Activated T-helper 1 cell treated with Interleukin-2 at 50 U/mL for 16 hours (primary cell): ENCODE data around the gene TMEM184B.
"Not testable (repeated sequence)": the region's sequence is repeated elsewhere in the genome, so short reads cannot be mapped to it uniquely, and the experiment has no call there.

Experiments used
- DNase-seq: peaks from one replicate; pipeline ENCODE4 v3.0.0-alpha.2; 2020; ENCODE audit warnings: low read depth

TMEM184B gene

DNA sequence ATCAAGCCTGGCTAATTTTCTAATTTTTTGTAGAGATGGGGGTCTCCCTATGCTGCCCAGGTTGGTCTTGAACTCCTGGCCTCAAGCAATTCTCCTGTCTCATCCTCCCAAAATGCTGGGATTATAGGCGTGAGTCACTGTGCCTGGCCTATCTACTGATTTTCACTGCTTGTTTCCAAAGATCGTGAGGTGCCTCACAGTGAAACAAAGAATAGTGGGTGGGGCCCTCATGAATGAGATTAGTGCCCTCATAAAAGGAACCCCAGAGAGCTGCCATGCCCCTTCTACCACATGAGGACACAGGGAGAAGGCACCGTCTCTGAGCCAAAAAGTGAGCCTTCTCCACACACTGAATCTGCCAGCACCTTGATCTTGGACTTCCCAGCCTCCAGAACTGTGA lies 23.5 kb downstream of the TMEM184B start:
- no peak for DNase-seq

DNA sequence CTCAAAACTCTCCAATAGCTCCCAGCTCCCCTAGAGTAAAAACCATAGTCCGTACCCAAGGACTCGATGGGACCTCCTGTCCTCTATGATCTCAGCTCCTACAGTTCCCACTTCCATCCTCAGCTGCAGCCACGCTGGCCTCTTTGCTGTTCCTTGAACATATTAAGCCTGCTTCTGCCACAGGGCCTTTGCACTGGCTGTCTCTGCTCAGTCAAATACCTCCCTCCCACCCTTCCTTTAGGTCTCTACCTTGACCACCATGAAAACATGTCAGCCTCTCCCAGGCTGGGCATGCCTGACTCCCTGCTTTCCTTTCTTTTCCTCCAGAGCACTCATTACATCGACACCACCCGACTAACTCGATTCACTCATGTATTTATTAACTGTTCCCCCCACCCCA lies 24.5 kb downstream of the TMEM184B start:
- no peak for DNase-seq

DNA sequence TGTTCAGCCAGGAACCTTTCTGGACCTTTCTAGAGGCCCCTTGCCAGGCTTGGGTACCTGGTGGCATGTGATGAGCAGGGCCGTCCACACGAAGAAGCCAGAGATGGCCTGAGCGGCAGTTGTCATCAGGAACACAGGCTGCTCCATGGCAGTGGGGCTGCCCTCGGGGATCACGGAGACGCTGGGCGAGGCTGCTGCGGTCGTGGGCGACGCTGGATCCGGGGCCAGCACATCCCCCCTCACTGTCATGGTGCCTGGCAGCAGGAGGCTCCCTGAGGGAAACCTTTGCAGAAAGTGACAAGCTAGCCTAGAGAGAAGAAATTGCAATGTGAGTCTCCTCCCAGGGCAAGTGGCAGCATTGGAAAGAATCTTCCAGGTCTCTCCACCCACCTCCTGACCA lies 25.1 kb downstream of the TMEM184B start:
- DNase-seq: no peak

GRCh38 chr22:38246692-38247091 lies 26.1 kb downstream of the TMEM184B start:
- no peak for DNase-seq

GRCh38 chr22:38246046-38246658 lies 26.7 kb downstream of the TMEM184B start:
- DNase-seq: no peak

- DNase-seq: no peak
Observed at GRCh38 chr22:38244106-38244505, 28.7 kb downstream of the TMEM184B start.

GRCh38 chr22:38243007-38243765 lies 29.6 kb downstream of the TMEM184B start:
- no peak for DNase-seq

- DNase-seq: no peak
Observed at GRCh38 chr22:38240734-38241252, 32.0 kb downstream of the TMEM184B start.

DNA sequence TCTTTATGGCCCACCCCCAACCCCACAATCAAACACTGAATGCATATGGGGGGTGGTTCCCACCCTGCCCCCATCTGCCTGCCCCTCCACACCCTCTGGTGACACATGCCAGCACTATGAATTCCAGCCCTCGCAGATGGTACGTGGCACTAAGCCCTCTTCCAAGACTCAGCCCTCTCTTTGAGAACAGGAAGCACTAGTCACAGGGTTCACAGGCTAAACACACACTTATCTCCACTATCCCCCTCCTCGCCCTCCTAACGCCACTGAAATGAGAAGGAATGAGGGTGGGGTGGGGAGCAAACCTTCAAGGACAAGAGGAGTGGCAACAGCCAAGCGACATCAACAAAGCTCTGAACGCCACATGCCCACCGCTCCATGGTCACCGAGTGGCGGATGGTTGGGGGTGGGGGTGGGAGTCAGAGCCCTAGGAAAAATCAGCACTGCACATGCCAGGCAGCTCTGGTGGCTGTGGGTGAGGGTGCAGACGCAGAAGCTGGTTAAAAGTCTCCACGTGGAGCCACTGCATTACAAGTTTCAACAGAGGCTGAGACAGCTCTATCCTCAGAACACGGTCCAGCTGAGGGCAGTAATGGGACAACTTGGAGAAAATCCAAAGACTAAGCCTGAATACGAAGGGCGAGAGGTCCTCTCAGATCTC lies 33.6 kb downstream of the TMEM184B start:
- no peak for DNase-seq

DNA sequence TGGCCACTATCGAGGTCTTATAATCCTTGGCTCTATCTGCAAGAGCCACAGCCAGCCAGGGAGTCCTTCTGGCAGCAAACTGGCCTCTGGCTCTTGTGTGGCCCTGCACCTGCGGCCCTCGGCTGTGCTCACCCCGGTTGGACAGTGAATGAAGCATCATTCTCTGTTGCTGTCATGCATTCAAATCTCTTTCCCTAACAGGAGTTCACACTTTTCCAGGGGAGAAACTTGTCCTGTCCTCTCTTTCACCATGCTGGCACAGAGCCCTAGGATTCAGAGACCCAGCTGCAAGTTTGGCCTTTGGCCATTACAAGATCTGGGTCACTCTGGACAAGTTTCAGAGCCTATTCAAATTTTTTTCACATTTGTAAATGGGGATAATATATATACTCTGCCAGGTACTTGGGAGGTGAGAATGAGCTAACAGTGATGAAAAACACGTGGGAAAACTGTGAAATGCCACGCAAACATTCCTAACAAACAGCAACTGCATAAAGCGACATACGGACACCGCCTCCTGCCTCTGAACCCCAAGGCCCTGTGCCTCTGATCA lies 34.2 kb downstream of the TMEM184B start:
- DNase-seq: no peak

DNA sequence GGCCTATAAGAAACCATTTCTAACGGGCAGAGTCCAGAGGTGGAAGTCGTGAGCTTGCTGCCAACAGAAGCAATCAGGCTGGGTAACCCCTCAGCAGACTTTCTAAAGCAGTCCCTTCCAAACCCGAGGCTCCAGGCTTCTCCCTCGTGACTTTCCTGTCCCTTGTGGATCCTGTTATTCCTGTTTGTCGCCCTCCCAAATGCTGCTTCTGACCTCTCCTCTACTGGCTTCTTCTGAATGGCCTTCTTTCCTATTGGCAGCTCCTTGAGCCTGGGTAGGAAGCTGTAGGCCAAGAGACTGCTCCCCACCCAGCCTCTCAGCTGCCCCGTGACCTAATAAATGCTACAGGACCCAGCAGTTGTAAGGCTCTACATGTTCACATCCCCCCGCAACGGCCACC lies 36.0 kb downstream of the TMEM184B start:
- DNase-seq: no peak

- DNase-seq: no peak
Observed at GRCh38 chr22:38235240-38235850, 37.5 kb downstream of the TMEM184B start.

GRCh38 chr22:38233856-38234255 lies 39.0 kb downstream of the TMEM184B start:
- not testable (repeated sequence) for DNase-seq

DNA sequence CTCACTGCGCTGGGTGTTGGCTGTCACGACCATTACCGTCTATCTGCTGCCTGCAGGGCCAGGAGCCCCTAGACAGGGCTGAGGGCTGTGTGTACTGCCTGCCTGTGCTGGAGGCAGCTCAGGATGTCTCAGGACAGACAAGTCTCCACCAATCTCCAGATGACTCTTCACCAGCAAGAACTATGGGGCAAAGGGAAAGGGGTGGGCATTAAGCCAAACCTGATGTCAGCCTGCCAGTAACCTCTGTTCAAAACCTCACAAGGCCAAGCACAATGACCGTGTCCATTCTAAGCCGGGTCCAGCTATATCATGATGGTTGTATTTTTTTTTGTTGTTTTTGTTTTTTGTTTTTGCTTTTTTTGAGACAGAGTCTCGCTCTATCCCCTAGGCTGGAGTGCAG lies 39.4 kb downstream of the TMEM184B start:
- DNase-seq: no peak

DNA sequence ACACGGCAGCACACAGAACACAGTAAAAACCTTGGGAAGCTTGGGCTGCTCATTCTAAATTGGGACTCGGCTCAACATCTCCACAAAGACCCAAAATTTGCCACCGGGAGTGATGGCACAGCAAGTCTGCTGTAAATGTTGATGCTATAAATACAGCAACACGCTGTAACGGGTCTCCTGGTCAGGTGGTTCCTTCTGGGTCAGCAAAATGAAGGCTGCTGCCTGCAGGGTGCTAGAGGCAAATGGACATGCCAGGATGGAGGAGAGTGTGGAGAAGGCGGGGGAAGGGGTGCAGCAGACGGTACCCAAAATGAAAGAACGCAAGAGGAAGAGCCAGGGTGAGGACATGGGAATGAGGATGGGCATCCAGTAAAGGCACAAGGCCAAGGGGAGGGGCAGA lies 40.6 kb downstream of the TMEM184B start:
- no peak for DNase-seq

GRCh38 chr22:38230916-38231315 lies 41.9 kb downstream of the TMEM184B start:
- DNase-seq: no peak

GRCh38 chr22:38230108-38230825 lies 42.5 kb downstream of the TMEM184B start:
- peak; percentile 16 for DNase-seq

DNA sequence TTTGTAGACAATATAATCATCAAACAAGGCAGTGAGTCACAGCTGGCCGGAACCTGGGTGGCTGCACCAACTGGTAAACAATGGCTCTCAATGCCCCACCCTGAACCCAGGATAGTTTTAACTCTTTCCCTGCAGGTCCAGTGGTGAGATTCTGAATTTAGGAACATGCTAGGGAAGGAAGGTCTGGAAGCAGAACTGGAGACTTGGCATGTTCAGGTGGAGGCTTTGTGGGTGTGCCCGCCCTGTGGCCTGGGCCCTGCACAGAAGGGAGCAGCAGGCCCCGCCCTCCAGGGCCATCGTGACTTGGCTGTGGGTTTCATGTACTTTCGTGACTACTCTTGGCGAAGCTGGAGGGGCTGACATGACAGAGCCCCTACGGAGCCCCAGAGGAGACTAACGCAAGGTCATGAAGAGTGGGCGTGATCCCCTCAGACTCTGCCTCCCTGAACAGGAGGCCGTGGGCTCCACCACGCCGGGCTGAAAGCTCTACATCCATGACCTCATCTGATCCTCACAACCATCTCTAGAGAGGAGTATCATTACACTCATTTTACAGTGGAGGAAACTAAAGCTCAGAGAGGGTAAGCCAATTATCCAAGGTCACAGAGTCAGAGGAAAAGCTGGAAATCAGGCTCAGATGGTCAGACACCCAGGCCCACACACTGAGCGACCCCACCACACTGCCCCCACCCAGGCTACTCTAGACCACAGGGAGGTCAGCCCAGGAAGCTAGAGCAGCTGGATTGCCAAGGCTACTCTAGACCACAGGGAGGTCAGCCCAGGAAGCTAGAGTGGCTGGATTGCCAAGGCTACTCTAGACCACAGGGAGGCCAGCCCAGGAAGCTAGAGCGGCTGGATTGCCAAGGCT lies 43.7 kb downstream of the TMEM184B start:
- no peak for DNase-seq

GRCh38 chr22:38228326-38228872 lies 44.4 kb downstream of the TMEM184B start:
- DNase-seq: no peak
